T-helper 17 cell (primary cell): ENCODE data around the gene UBXN6. TPM values are rescaled to one million over a fixed set of nuclear protein-coding genes. Genes with fewer than 3 reads are reported as not detected.

Source experiments
- ATAC-seq: fragments of 150-1000 bp; cut with Tn5 transposase; 2 replicates; pipeline ENCODE4 v1.10.0; 2021; ENCODE audit warnings: mild to moderate bottlenecking, moderate library complexity
- DNase-seq, 3 donors: peaks; one replicate each; pipeline versions ENCODE4 v3.0.0 to v3.0.0-alpha.2; 2020 to 2021
- H3K9me3 ChIP-seq: one replicate; pipeline ENCODE4 v1.7.0; 2013; ENCODE audit warnings: low read length, mild to moderate bottlenecking; ENCODE audit not compliant: control insufficient read depth, poor library complexity, severe bottlenecking
- H3K27ac Mint-ChIP-seq: one replicate; pipeline ENCODE4 v1.8.0; 2022; ENCODE audit warnings: mild to moderate bottlenecking, moderate library complexity, mixed read lengths
- H3K27me3 Mint-ChIP-seq: one replicate; pipeline ENCODE4 v1.8.0; 2022; ENCODE audit warnings: mixed read lengths
- H3K36me3 Mint-ChIP-seq: one replicate; pipeline ENCODE4 v1.8.0; 2022; ENCODE audit warnings: low read depth, mixed read lengths
- H3K4me1 Mint-ChIP-seq: one replicate; pipeline ENCODE4 v1.8.0; 2022; ENCODE audit warnings: mild to moderate bottlenecking, mixed read lengths
- H3K4me3 Mint-ChIP-seq: one replicate; pipeline ENCODE4 v1.8.0; 2022; ENCODE audit warnings: mild to moderate bottlenecking, moderate library complexity, mixed read lengths
- total RNA-seq, 4 donors: library from RNA in 2 of 4; stranded (reverse) in 2 of 4; gene quantifications; one replicate each; pipeline ENCODE4 v1.2.3 and lab custom pipeline; 2022 to 2026

The UBXN6 gene
- total RNA-seq, 2 donors from 2014 or later, result 49.5 to 68.7 TPM

GRCh38 chr19:4431808-4432674, 25.6 kb downstream of the UBXN6 start:
- DNase-seq (no peak), ATAC-seq (peak; percentile 49)
- Mint-ChIP-seq H3K4me1 (peaks cover 3% of the 10 kb centered on the region), H3K27me3 (no peaks in the 10 kb centered on the region), H3K36me3 (peaks cover 3% of the 10 kb centered on the region), H3K4me3 (no peak overlapping the region), H3K27ac (no peak overlapping the region)
- H3K9me3 ChIP-seq, result no peaks in the 10 kb centered on the region

DNA sequence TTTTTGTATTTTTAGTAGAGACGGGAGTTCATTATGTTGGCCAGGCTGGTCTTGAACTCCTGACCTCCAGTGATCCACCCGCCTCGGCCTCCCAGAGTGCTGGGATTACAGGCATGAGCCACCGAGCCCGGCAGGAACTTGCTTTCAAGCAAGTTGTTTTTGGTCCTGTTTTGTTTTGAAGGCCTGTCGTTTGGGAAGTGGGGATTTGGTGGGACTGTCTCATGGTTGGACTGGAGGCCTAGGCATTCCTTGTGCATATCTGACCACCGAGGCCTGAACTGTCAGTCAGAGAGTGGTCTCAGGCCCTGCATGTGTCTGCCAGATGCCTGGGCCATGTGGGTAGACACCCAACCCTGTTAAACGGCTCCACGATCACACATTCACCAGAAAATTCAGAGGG, 26.3 kb downstream of the UBXN6 start:
- DNase-seq (no peak), ATAC-seq (no peak)
- no peak overlapping the region for H3K4me3 Mint-ChIP-seq
- H3K27me3 Mint-ChIP-seq, result no peaks in the 10 kb centered on the region
- no peak overlapping the region for H3K27ac Mint-ChIP-seq
- H3K9me3 ChIP-seq, result no peaks in the 10 kb centered on the region
- H3K4me1 Mint-ChIP-seq, result peaks cover 3% of the 10 kb centered on the region
- peaks cover 3% of the 10 kb centered on the region for H3K36me3 Mint-ChIP-seq

- Mint-ChIP-seq H3K4me1 (peaks cover 3% of the 10 kb centered on the region), H3K4me3 (no peak overlapping the region), H3K27ac (no peak overlapping the region), H3K36me3 (peaks cover 3% of the 10 kb centered on the region), H3K27me3 (no peaks in the 10 kb centered on the region)
- no peaks in the 10 kb centered on the region for H3K9me3 ChIP-seq
- DNase-seq (no peak), ATAC-seq (peak; percentile 65)
These were observed 26.8 kb downstream of the UBXN6 start for GRCh38 chr19:4430760-4431159.

GRCh38 chr19:4429771-4430171, 27.8 kb downstream of the UBXN6 start:
- DNase-seq, result no peak
- ATAC-seq, result no peak

GRCh38 chr19:4429256-4429655, 28.3 kb downstream of the UBXN6 start:
- Mint-ChIP-seq H3K36me3 (peaks cover 3% of the 10 kb centered on the region), H3K4me1 (peaks cover 3% of the 10 kb centered on the region), H3K27ac (peak overlapping the region; percentile 21), H3K4me3 (no peak overlapping the region), H3K27me3 (no peaks in the 10 kb centered on the region)
- no peaks in the 10 kb centered on the region for H3K9me3 ChIP-seq
- ATAC-seq (no peak), DNase-seq (no peak)

More at GRCh38 chr19:4429771-4430171, 27.8 kb downstream of the UBXN6 start:
- no peaks in the 10 kb centered on the region for H3K27me3 Mint-ChIP-seq
- H3K4me1 Mint-ChIP-seq, result peaks cover 3% of the 10 kb centered on the region
- H3K27ac Mint-ChIP-seq, result no peak overlapping the region
- peaks cover 3% of the 10 kb centered on the region for H3K36me3 Mint-ChIP-seq
- H3K4me3 Mint-ChIP-seq, result no peak overlapping the region
- no peaks in the 10 kb centered on the region for H3K9me3 ChIP-seq

DNA sequence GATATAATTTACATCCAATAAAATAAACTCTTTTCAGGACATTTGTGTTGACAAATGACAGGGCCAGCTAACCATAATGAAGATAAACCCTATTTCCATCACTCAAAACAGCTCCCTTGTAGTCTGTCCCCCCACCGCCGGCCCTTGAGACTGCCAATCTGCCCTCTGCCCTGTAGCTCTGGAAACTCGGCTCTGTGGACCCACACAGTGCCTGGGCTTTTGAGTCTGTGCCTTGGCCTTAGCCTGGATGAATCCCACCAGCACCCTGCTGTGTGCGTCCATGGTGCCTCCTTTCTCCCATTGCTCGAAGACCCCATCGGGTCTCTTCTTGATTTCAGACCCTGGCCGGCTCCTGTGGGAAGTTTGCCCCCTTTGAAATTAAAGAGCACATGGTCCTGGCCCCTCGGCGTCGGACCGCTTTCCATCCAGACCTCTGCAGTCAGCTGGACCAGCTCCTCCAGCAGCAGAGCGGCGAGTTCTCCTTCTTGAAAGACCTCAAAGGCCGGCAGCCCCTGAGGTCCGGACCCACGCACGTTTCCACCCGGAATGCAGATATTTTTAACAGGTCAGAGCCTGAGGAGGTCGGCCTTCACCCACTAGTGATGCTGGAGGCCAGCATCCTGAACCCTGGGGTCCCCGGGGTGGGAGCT, 29.1 kb downstream of the UBXN6 start:
- DNase-seq (no peak), ATAC-seq (no peak)
- H3K36me3 Mint-ChIP-seq, result peaks cover 3% of the 10 kb centered on the region
- H3K4me1 Mint-ChIP-seq, result peaks cover 3% of the 10 kb centered on the region
- H3K4me3 Mint-ChIP-seq, result no peak overlapping the region
- no peaks in the 10 kb centered on the region for H3K27me3 Mint-ChIP-seq
- H3K9me3 ChIP-seq, result no peaks in the 10 kb centered on the region
- H3K27ac Mint-ChIP-seq, result peak overlapping the region; percentile 21

DNA sequence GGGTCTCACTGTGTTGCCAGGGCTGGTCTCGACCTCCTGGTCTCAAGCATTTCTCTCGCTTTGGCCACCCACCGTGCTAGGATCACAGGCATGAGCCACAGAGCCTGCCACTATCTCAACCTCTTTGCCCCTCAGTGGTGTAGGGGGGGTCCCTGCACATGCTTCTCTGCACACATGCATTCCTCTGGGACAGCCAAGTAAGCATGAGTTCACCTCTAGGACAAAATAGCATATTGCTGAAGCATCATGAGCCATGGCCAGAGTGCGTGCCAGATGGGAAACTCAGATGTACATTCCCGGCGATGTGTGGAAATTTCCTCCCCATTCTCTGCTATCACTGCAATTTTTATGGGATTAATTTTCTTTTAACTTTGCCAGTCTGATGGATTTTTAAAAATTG, 32.1 kb downstream of the UBXN6 start:
- no peak overlapping the region for H3K27ac Mint-ChIP-seq
- H3K27me3 Mint-ChIP-seq, result no peaks in the 10 kb centered on the region

GRCh38 chr19:4423416-4424126, 34.0 kb downstream of the UBXN6 start:
- ATAC-seq, result no peak
- no peak for DNase-seq
- no peaks in the 10 kb centered on the region for H3K27me3 Mint-ChIP-seq
- no peak overlapping the region for H3K27ac Mint-ChIP-seq
- no peaks in the 10 kb centered on the region for H3K4me1 Mint-ChIP-seq
- peaks cover 3% of the 10 kb centered on the region for H3K36me3 Mint-ChIP-seq
- H3K4me3 Mint-ChIP-seq, result no peak overlapping the region
- H3K9me3 ChIP-seq, result no peaks in the 10 kb centered on the region

More for the DNA sequence above, 32.1 kb downstream of the UBXN6 start:
- ATAC-seq (no peak), DNase-seq (no peak)
- Mint-ChIP-seq H3K4me3 (no peak overlapping the region), H3K4me1 (no peaks in the 10 kb centered on the region), H3K36me3 (peaks cover 6% of the 10 kb centered on the region)
- H3K9me3 ChIP-seq, result no peaks in the 10 kb centered on the region

DNA sequence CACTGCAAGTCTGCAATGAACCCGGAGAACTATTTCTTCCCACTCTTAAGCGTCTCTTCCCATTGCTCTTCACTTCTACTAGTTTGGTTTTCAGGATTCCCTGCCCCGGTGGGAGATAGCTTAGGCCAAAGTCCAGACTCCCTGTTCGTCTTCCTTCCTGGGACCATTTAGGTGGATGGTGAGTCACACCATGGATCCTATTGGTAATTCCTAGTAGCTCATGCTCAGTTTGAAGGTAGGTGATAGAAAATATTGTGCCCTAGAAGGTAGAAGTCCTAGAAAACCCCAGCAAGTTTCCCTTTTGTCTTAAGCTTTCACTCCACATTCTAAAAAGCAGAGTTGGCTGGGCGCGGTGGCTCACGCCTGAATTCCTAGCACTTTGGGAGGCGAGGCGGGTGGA, 41.3 kb downstream of the UBXN6 start:
- Mint-ChIP-seq H3K4me3 (no peak overlapping the region), H3K27me3 (no peaks in the 10 kb centered on the region), H3K4me1 (peaks cover 5% of the 10 kb centered on the region), H3K27ac (no peak overlapping the region), H3K36me3 (no peaks in the 10 kb centered on the region)
- DNase-seq (no peak), ATAC-seq (no peak)
- no peaks in the 10 kb centered on the region for H3K9me3 ChIP-seq

DNA sequence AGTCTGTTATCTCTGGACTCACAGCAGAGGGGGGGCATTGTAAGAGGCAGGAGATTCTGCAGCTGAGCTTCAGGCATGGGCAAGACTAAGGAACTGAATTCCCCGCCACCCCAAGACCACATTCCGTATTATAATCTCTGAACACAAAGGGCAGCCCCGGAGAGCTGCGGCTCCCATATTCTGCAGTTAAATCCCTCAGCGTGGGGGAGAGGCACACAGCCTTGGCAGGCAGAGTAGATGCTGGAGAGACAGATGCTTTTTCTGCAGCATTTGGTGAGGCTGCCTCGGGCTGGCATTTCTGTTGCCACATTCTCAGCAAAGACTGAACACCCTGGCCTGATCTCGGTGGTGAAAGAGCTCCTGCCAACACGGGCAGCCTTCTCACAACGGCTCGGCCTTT, 42.2 kb downstream of the UBXN6 start:
- Mint-ChIP-seq H3K4me1 (peaks cover 5% of the 10 kb centered on the region), H3K4me3 (no peak overlapping the region), H3K36me3 (no peaks in the 10 kb centered on the region), H3K27ac (no peak overlapping the region), H3K27me3 (no peaks in the 10 kb centered on the region)
- H3K9me3 ChIP-seq, result no peaks in the 10 kb centered on the region
- DNase-seq (no peak), ATAC-seq (no peak)

- no peak for DNase-seq
- no peak for ATAC-seq
- H3K36me3 Mint-ChIP-seq, result no peaks in the 10 kb centered on the region
- no peak overlapping the region for H3K4me3 Mint-ChIP-seq
- no peaks in the 10 kb centered on the region for H3K27me3 Mint-ChIP-seq
- no peak overlapping the region for H3K27ac Mint-ChIP-seq
- H3K9me3 ChIP-seq, result no peaks in the 10 kb centered on the region
- H3K4me1 Mint-ChIP-seq, result peaks cover 5% of the 10 kb centered on the region
These were observed 42.7 kb downstream of the UBXN6 start for GRCh38 chr19:4414800-4415321.

- H3K4me1 Mint-ChIP-seq, result peaks cover 5% of the 10 kb centered on the region
- H3K36me3 Mint-ChIP-seq, result no peaks in the 10 kb centered on the region
- no peak overlapping the region for H3K27ac Mint-ChIP-seq
- no peak overlapping the region for H3K4me3 Mint-ChIP-seq
- H3K27me3 Mint-ChIP-seq, result no peaks in the 10 kb centered on the region
- H3K9me3 ChIP-seq, result no peaks in the 10 kb centered on the region
- no peak for DNase-seq
- ATAC-seq, result no peak
These were observed 43.3 kb downstream of the UBXN6 start for GRCh38 chr19:4414144-4414799.

DNA sequence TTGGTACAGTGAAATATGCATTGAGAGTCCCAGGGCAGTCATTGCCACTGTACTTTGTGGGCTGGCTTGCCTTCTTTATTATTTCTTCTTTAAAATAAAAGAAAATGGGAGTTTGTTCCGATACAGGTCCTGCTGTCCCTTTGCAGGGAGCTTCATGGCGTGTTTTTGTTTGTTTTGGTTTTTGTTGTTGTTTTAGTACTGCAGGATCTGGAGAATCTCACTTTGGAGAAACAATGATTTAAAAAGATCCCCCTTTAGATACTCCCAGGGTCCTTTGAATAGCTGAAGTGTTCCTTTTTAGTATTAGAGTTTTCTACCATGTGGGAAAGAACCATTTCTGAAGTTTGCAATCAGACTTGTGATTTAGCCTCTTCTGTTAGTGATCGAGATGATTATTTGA, 44.0 kb downstream of the UBXN6 start:
- H3K4me1 Mint-ChIP-seq, result peaks cover 5% of the 10 kb centered on the region
- ATAC-seq, result no peak
- H3K36me3 Mint-ChIP-seq, result no peaks in the 10 kb centered on the region
- H3K27me3 Mint-ChIP-seq, result no peaks in the 10 kb centered on the region
- no peak for DNase-seq
- no peak overlapping the region for H3K27ac Mint-ChIP-seq
- no peaks in the 10 kb centered on the region for H3K9me3 ChIP-seq
- no peak overlapping the region for H3K4me3 Mint-ChIP-seq
